C4-2B (cell line): Measurements from ENCODE around the gene FAM110D.

Experiments
- H3K27ac ChIP-seq: fragments of 450-650 bp; 2 replicates; pipeline ENCODE4 v1.5.1; 2017
- ZFX ChIP-seq: fragments of 450-650 bp; IDR thresholded peaks from 2 replicates; pipeline ENCODE4 v1.6.1; 2017
- TF ChIP-seq, protein P1 (sequence below): fragments of 450-650 bp; conservative IDR thresholded peaks from 2 replicates; pipeline ENCODE4 v1.5.1; 2017; ENCODE audit warnings: mild to moderate bottlenecking

FAM110D gene

DNA sequence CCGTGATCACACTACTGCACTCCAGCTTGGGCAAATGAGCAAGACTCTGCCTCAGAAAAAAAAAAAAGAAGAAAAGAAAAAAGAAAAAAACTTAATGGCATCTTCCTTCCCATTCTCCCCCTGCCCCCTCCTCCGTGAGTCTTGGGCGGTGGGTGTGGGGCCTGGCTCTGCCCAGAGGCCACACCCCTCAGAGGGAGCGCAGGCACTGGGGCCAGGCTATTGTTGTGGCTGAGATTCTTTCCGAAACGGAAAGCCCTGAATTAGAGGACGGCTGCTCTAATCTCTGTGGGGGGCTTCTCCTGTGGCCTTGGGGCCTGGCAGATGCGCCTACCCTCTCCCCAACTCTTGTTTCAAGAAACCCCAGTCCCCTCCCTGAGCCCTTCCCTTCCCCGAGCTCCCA, 4.1 kb upstream of the FAM110D start:
- TF ChIP-seq, protein P1, sequence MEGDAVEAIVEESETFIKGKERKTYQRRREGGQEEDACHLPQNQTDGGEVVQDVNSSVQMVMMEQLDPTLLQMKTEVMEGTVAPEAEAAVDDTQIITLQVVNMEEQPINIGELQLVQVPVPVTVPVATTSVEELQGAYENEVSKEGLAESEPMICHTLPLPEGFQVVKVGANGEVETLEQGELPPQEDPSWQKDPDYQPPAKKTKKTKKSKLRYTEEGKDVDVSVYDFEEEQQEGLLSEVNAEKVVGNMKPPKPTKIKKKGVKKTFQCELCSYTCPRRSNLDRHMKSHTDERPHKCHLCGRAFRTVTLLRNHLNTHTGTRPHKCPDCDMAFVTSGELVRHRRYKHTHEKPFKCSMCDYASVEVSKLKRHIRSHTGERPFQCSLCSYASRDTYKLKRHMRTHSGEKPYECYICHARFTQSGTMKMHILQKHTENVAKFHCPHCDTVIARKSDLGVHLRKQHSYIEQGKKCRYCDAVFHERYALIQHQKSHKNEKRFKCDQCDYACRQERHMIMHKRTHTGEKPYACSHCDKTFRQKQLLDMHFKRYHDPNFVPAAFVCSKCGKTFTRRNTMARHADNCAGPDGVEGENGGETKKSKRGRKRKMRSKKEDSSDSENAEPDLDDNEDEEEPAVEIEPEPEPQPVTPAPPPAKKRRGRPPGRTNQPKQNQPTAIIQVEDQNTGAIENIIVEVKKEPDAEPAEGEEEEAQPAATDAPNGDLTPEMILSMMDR, result no peak
- no peak for TF ChIP-seq ZFX
- no peak overlapping the region for H3K27ac ChIP-seq

DNA sequence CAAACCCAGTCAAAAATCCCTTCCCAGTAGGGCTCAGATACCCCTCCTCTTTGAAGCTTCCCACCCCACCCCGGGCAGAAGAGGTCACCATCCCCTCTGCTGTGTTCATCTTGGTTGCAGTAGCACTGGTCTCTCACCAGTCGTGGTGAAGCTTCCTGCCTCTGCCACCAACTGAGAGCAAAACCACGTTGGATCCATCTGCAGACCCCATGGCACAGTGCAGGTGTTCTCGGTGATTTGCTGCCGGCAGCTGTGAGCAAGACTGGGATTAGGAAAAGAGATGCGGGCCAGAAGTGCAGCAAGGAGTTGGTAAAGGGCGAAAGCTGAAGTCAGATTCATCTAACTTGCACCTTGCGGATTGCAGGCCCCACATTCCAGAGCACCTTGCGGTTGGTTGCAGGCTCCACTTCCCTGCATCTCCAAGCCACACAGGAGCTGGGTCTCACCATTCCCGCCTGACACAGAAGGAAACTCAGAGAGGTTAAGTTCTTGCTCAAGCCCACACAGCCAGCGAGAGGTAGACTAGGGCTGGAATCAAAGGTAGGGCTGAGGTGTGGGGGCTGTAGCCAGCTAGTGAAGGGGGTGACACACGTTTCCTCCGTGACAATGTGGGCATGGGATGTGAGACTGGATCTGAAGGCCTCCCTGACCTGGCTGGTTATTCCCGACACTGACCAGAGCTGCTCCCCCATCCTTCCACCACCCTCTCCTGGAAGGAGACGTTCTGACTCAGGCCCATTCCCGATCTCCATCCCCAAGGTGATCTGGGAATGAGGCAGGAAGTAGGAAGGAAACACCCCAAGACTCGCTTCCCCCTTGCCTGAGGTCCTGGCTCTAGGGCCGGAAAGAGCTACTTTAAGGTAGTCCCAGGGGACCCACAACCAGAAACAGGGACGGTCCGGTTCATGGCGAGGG, 3.3 kb upstream of the FAM110D start:
- no peak for TF ChIP-seq ZFX
- TF ChIP-seq, protein P1, result no peak
- no peak overlapping the region for H3K27ac ChIP-seq

DNA sequence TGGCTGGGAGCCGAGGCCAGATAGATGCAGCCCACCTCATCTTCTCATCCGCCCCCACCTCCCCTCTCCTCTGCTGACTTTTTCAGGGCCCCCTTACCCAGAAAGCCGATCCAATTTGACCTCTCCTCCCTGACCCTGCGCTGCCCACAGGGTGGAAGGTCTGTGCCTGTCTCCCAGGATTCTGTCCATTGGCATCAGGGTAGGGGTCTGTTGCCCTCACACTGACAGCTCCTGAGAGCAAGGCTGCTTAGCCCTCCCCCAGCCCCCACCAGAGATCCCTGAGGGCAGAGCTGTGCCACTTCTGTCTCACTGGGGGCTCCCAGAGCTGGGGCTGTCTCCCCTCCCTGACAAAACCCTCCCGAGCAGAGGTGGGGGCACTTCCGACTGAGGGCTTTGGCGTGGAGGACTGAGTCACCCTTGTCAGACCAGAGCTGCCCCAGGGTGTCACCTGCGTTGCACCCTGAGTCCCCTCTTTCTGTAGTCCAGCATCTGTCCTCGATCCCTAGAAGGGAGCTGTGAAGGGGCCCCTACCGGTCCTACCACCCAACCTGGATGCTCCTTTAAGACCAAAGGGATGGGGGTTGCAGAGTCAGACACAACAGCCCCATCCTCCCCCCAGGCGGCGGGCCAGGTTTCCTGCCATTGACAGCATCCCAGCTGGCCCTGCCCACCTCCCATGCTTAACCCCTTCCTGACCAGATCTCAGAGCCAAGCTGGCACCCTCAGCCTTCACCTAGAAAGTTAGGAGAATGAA, 2.4 kb upstream of the FAM110D start:
- TF ChIP-seq, protein P1, result no peak
- TF ChIP-seq ZFX, result no peak
- no peak overlapping the region for H3K27ac ChIP-seq

DNA sequence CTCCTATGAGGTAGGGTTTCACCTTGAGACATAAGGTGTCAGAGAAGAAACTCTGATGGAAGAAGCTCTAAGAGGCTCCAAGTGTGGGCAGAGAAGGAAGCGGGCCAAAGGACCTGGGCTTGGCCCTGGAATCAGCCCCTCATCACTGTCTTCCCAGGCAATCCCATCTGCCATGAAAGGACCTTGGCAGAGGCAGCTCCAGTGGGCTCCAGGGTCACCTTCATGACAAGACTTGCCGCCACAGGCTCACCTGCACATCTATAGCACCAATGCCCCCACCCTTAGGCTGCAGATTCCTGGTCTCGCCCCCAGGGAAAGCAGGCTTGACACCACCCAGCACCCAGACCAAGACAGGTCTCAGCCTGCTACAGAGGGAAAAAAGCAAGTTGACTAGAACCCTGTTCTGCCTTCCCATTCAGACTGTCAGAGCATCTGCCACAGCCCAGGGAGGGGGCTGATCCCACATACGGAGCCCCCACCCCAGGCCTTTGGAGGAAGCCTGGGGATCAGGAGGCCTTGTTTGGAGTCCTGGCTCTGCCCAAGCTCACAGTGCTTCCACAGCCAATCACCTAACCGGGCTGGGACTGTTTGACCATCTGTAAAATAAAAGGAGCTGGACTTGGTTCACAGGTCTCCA, 490 bp upstream of the FAM110D start:
- TF ChIP-seq, protein P1, result no peak
- TF ChIP-seq ZFX, result no peak

DNA sequence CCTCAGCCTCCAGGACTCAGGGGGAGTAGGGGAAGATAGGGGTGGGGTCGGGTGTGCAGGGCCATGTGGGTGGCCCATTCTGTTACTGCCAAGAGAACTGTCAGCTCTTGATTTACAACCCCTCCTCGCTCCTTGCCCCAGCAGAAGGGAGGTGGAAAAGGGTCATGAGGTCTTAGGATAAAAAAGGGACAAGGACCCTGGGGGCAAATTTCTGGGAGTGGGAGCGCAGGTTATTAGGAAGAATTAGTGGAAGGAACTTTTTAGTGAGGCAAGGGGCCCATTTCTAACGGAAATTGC, 812 bp downstream of the FAM110D start:
- TF ChIP-seq, protein P1, result no peak
- TF ChIP-seq ZFX, result no peak
- H3K27ac ChIP-seq, result no peak overlapping the region

More for the DNA sequence above, 490 bp upstream of the FAM110D start:
- no peak overlapping the region for H3K27ac ChIP-seq

DNA sequence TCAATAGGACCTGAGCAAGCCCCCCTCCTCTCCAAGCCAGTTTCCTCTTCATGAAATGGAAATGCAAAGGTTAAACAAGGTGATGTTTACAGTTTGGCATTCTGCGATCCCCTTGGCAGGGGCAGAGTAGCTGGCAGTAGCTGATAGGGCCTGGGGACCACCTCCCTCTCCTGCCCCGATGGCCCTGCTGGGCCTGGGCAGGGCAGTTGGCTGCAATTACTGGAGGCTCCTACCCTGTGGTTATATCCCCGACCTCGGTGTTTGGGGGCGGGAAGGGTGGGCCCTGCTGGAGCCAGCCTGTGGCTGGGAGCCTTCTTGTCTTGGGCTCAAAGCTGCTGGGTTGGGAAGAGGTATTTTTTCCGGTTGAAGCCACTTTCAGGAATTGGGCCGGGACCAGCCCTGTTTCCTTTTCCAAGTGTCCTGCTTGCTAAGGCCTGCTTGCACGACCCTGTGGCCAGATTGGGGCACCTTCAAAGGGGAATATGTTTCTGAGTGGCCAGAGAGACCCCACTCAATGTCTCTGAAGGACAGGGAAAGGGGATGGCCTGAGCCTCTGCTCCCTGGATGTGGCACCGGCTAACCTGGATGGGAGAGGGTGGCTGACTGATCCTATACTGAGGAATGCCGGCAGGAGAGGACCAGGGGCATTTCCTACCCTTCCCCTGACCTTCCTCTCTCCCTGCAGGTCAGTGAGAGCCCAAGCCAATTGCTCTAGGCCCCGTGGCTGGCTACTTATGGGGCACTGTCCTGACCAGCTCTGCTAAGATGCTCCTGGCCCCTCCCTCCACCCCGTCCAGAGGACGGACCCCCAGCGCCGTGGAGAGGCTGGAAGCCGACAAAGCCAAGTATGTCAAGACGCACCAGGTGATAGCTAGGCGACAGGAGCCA, 1.9 kb downstream of the FAM110D start:
- no peak overlapping the region for H3K27ac ChIP-seq
- no peak for TF ChIP-seq ZFX
- TF ChIP-seq, protein P1, result no peak
